ENCODE measurements around the gene FUBP1. TPM values are rescaled to one million over a fixed set of nuclear protein-coding genes. Genes with fewer than 3 reads are reported as not detected.

FUBP1 gene
- total and polyA plus RNA-seq, 2 experiments from 2014 or later = 64.0 to 151 TPM

DNA sequence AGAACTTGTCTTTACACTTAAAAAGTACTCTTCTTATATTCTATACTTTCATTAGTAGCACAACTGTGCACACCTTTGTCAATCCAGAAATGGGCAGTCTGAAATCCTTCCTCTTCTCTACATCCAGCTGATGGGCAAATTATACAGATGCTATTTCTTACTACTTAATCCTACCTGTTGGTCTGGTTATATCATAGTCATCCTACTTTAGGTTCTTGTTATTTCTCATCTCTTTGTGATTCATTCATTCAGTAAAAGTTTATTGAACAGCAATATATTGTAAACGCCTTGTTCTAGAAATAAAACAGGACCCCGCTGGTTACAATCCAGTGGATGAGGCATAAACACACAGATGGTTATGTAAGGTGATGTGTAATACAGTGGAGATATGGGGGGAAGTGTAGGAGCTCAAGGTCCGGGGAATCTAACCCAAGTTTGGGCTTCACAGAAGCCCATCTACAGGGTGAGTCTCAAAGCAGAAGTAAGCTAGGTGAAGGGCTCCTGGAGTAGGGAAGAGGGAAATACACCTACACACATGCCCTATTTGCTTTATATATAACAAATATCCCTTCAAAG, 11.8 kb upstream of the FUBP1 start:
- Histone ChIP-seq H4K20me1 (ENCODE audit: insufficient read depth, poor library complexity, severe bottlenecking) (no peaks in the 10 kb centered on the region), H3K4me3 (no peak overlapping the region), H3K79me2 (peaks cover 84% of the 10 kb centered on the region), H3K4me1 (ENCODE audit: insufficient read depth) (no peaks in the 10 kb centered on the region), H3K27me3 (no peaks in the 10 kb centered on the region), H3K36me3 (replicated peaks; ENCODE audit: insufficient read depth, low read depth) (no peaks in the 10 kb centered on the region), H3K9me2 (replicated peaks; ENCODE audit: insufficient read depth) (no peaks in the 10 kb centered on the region), H3K9me3 (ENCODE audit: low read depth) (no peaks in the 10 kb centered on the region), H3K4me2 (no peak overlapping the region), H3K27ac (no peak overlapping the region), H2AFZ (no peak overlapping the region)
- DNase-seq (ENCODE audit: low spot score) = no peak
- WGBS (ENCODE audit: low lambda C conversion rate, missing lambda C conversion rate) = 99% methylated on average over 3 of the region's 3 CpGs
- TF ChIP-seq, protein P1, sequence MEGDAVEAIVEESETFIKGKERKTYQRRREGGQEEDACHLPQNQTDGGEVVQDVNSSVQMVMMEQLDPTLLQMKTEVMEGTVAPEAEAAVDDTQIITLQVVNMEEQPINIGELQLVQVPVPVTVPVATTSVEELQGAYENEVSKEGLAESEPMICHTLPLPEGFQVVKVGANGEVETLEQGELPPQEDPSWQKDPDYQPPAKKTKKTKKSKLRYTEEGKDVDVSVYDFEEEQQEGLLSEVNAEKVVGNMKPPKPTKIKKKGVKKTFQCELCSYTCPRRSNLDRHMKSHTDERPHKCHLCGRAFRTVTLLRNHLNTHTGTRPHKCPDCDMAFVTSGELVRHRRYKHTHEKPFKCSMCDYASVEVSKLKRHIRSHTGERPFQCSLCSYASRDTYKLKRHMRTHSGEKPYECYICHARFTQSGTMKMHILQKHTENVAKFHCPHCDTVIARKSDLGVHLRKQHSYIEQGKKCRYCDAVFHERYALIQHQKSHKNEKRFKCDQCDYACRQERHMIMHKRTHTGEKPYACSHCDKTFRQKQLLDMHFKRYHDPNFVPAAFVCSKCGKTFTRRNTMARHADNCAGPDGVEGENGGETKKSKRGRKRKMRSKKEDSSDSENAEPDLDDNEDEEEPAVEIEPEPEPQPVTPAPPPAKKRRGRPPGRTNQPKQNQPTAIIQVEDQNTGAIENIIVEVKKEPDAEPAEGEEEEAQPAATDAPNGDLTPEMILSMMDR (IDR thresholded peaks at IDR 0.05; ENCODE audit: poor library complexity) = no peak
- TF ChIP-seq EZH2phosphoT487 (IDR thresholded peaks at IDR 0.05; ENCODE audit: low read depth, severe bottlenecking, unreplicated experiment) (no peak), EZH2 (IDR thresholded peaks at IDR 0.05; ENCODE audit: borderline replicate concordance) (no peak)

- H3K9me2 ChIP-seq (replicated peaks; ENCODE audit: insufficient read depth) = no peaks in the 10 kb centered on the region
- H3K4me2 ChIP-seq = no peak overlapping the region
- no peak overlapping the region for H3K4me3 ChIP-seq
- H3K27ac ChIP-seq = no peak overlapping the region
- H3K27me3 ChIP-seq = no peaks in the 10 kb centered on the region
- peaks cover 84% of the 10 kb centered on the region for H3K79me2 ChIP-seq
- no peaks in the 10 kb centered on the region for H3K36me3 ChIP-seq (replicated peaks; ENCODE audit: insufficient read depth, low read depth)
- TF ChIP-seq, protein P1 (IDR thresholded peaks at IDR 0.05; ENCODE audit: poor library complexity) = no peak
- TF ChIP-seq EZH2phosphoT487 (IDR thresholded peaks at IDR 0.05; ENCODE audit: low read depth, severe bottlenecking, unreplicated experiment) (no peak), EZH2 (IDR thresholded peaks at IDR 0.05; ENCODE audit: borderline replicate concordance) (no peak)
- no peaks in the 10 kb centered on the region for H4K20me1 ChIP-seq (ENCODE audit: insufficient read depth, poor library complexity, severe bottlenecking)
- no peak overlapping the region for H2AFZ ChIP-seq
- WGBS (ENCODE audit: low lambda C conversion rate, missing lambda C conversion rate) = 94% methylated on average over 2 of the region's 2 CpGs
- H3K4me1 ChIP-seq (ENCODE audit: insufficient read depth) = no peaks in the 10 kb centered on the region
- no peaks in the 10 kb centered on the region for H3K9me3 ChIP-seq (ENCODE audit: low read depth)
- no peak for DNase-seq (ENCODE audit: low spot score)
Measured at GRCh38 chr1:77989744-77990143, 10.9 kb upstream of the FUBP1 start.

- Histone ChIP-seq H3K27me3 (no peaks in the 10 kb centered on the region), H3K9me2 (replicated peaks; ENCODE audit: insufficient read depth) (no peaks in the 10 kb centered on the region), H3K36me3 (replicated peaks; ENCODE audit: insufficient read depth, low read depth) (no peaks in the 10 kb centered on the region), H3K4me1 (ENCODE audit: insufficient read depth) (no peaks in the 10 kb centered on the region), H3K4me2 (no peak overlapping the region), H3K4me3 (no peak overlapping the region), H2AFZ (no peak overlapping the region), H3K27ac (no peak overlapping the region), H3K9me3 (ENCODE audit: low read depth) (no peaks in the 10 kb centered on the region), H4K20me1 (ENCODE audit: insufficient read depth, poor library complexity, severe bottlenecking) (no peaks in the 10 kb centered on the region), H3K79me2 (peaks cover 79% of the 10 kb centered on the region)
- 64% methylated on average over 2 of the region's 2 CpGs for WGBS (ENCODE audit: low lambda C conversion rate, missing lambda C conversion rate)
- no peak for DNase-seq (ENCODE audit: low spot score)
- TF ChIP-seq, protein P1 (IDR thresholded peaks at IDR 0.05; ENCODE audit: poor library complexity) = no peak
- TF ChIP-seq EZH2 (IDR thresholded peaks at IDR 0.05; ENCODE audit: borderline replicate concordance) (no peak), EZH2phosphoT487 (IDR thresholded peaks at IDR 0.05; ENCODE audit: low read depth, severe bottlenecking, unreplicated experiment) (no peak)
Measured at GRCh38 chr1:77987919-77988318, 9.0 kb upstream of the FUBP1 start.

GRCh38 chr1:77986810-77987209, 7.9 kb upstream of the FUBP1 start:
- Histone ChIP-seq H3K4me3 (no peak overlapping the region), H3K36me3 (replicated peaks; ENCODE audit: insufficient read depth, low read depth) (no peaks in the 10 kb centered on the region), H3K27me3 (no peaks in the 10 kb centered on the region), H2AFZ (no peak overlapping the region), H3K9me3 (ENCODE audit: low read depth) (no peaks in the 10 kb centered on the region), H4K20me1 (ENCODE audit: insufficient read depth, poor library complexity, severe bottlenecking) (no peaks in the 10 kb centered on the region), H3K4me2 (no peak overlapping the region), H3K27ac (no peak overlapping the region), H3K4me1 (ENCODE audit: insufficient read depth) (no peaks in the 10 kb centered on the region), H3K9me2 (replicated peaks; ENCODE audit: insufficient read depth) (no peaks in the 10 kb centered on the region), H3K79me2 (peaks cover 80% of the 10 kb centered on the region)
- no peak for DNase-seq (ENCODE audit: low spot score)
- TF ChIP-seq EZH2 (IDR thresholded peaks at IDR 0.05; ENCODE audit: borderline replicate concordance) (no peak), EZH2phosphoT487 (IDR thresholded peaks at IDR 0.05; ENCODE audit: low read depth, severe bottlenecking, unreplicated experiment) (no peak)
- TF ChIP-seq, protein P1 (IDR thresholded peaks at IDR 0.05; ENCODE audit: poor library complexity) = no peak
